BLaER1 (cell line): ENCODE measurements around the gene ASCC3.

Source experiments
- H3K27ac ChIP-seq: shearing (Covaris generic); formaldehyde crosslinking; 2 replicates; pipeline ENCODE4 v1.8.1; 2022
- H3K27me3 ChIP-seq: shearing (Covaris generic); formaldehyde crosslinking; 2 replicates; pipeline ENCODE4 v1.8.1; 2022
- H3K36me3 ChIP-seq: shearing (Covaris generic); formaldehyde crosslinking; 2 replicates; pipeline ENCODE4 v1.8.1; 2022
- H3K4me1 ChIP-seq: shearing (Covaris generic); formaldehyde crosslinking; 2 replicates; pipeline ENCODE4 v1.8.1; 2022
- H3K4me2 ChIP-seq: shearing (Covaris generic); formaldehyde crosslinking; 2 replicates; pipeline ENCODE4 v1.8.1; 2022
- H3K4me3 ChIP-seq: shearing (Covaris generic); formaldehyde crosslinking; 2 replicates; pipeline ENCODE4 v1.8.1; 2022
- H3K9ac ChIP-seq: shearing (Covaris generic); formaldehyde crosslinking; 2 replicates; pipeline ENCODE4 v1.8.1; 2022
- H3K9me3 ChIP-seq: shearing (Covaris generic); formaldehyde crosslinking; 2 replicates; pipeline ENCODE4 v1.8.1; 2022
- H4K20me1 ChIP-seq: shearing (Covaris generic); formaldehyde crosslinking; 2 replicates; pipeline ENCODE4 v1.8.1; 2022
- Cebpa-rat ChIP-seq: shearing (Covaris generic); IDR thresholded peaks from 2 replicates; pipeline ENCODE4 v1.8.1; 2022

The ASCC3 gene

GRCh38 chr6:100491952-100492670, 389.0 kb downstream of the ASCC3 start:
- no peak overlapping the region for H3K4me2 ChIP-seq
- H4K20me1 ChIP-seq: no peaks in the 10 kb centered on the region
- TF ChIP-seq Cebpa-rat: no peak
- H3K4me3 ChIP-seq: no peak overlapping the region
- H3K36me3 ChIP-seq: no peaks in the 10 kb centered on the region
- H3K4me1 ChIP-seq: no peaks in the 10 kb centered on the region
- 0 out of 2 replicates have a peak, but pooled peaks cover 4% of the 10 kb centered on the region for H3K9me3 ChIP-seq
- no peaks in the 10 kb centered on the region for H3K27me3 ChIP-seq
- no peak overlapping the region for H3K27ac ChIP-seq
- H3K9ac ChIP-seq: no peak overlapping the region

GRCh38 chr6:100490065-100490464, 391.1 kb downstream of the ASCC3 start:
- H3K9ac ChIP-seq: no peak overlapping the region
- H3K27me3 ChIP-seq: no peaks in the 10 kb centered on the region
- H3K36me3 ChIP-seq: no peaks in the 10 kb centered on the region
- no peaks in the 10 kb centered on the region for H3K4me1 ChIP-seq
- no peak overlapping the region for H3K4me3 ChIP-seq
- no peak overlapping the region for H3K27ac ChIP-seq
- no peak overlapping the region for H3K4me2 ChIP-seq
- H3K9me3 ChIP-seq: 0 out of 2 replicates have a peak, but pooled peaks cover 4% of the 10 kb centered on the region
- H4K20me1 ChIP-seq: no peaks in the 10 kb centered on the region
- no peak for TF ChIP-seq Cebpa-rat

GRCh38 chr6:100488244-100488643, 392.9 kb downstream of the ASCC3 start:
- H3K4me3 ChIP-seq: no peak overlapping the region
- no peaks in the 10 kb centered on the region for H3K27me3 ChIP-seq
- no peaks in the 10 kb centered on the region for H4K20me1 ChIP-seq
- 0 out of 2 replicates have a peak, but pooled peaks cover 4% of the 10 kb centered on the region for H3K9me3 ChIP-seq
- H3K27ac ChIP-seq: no peak overlapping the region
- no peak overlapping the region for H3K9ac ChIP-seq
- no peak for TF ChIP-seq Cebpa-rat
- H3K36me3 ChIP-seq: no peaks in the 10 kb centered on the region
- no peaks in the 10 kb centered on the region for H3K4me1 ChIP-seq
- no peak overlapping the region for H3K4me2 ChIP-seq

- Histone ChIP-seq H4K20me1 (no peaks in the 10 kb centered on the region), H3K4me1 (no peaks in the 10 kb centered on the region), H3K9me3 (0 out of 2 replicates have a peak, but pooled peaks cover 4% of the 10 kb centered on the region), H3K27me3 (no peaks in the 10 kb centered on the region), H3K4me2 (no peak overlapping the region), H3K36me3 (no peaks in the 10 kb centered on the region), H3K4me3 (no peak overlapping the region), H3K27ac (no peak overlapping the region), H3K9ac (no peak overlapping the region)
- no peak for TF ChIP-seq Cebpa-rat
Observed at GRCh38 chr6:100487638-100488037, 393.5 kb downstream of the ASCC3 start.

- Histone ChIP-seq H3K27ac (no peak overlapping the region), H3K4me1 (no peaks in the 10 kb centered on the region), H3K9me3 (0 out of 2 replicates have a peak, but pooled peaks cover 4% of the 10 kb centered on the region), H3K9ac (no peak overlapping the region), H3K4me2 (no peak overlapping the region), H4K20me1 (no peaks in the 10 kb centered on the region), H3K36me3 (no peaks in the 10 kb centered on the region), H3K27me3 (no peaks in the 10 kb centered on the region), H3K4me3 (no peak overlapping the region)
- no peak for TF ChIP-seq Cebpa-rat
Observed at GRCh38 chr6:100485268-100485667, 395.9 kb downstream of the ASCC3 start.

- no peaks in the 10 kb centered on the region for H3K27me3 ChIP-seq
- no peak overlapping the region for H3K27ac ChIP-seq
- no peaks in the 10 kb centered on the region for H4K20me1 ChIP-seq
- TF ChIP-seq Cebpa-rat: no peak
- no peaks in the 10 kb centered on the region for H3K9me3 ChIP-seq
- H3K36me3 ChIP-seq: no peaks in the 10 kb centered on the region
- no peak overlapping the region for H3K9ac ChIP-seq
- no peak overlapping the region for H3K4me3 ChIP-seq
- H3K4me1 ChIP-seq: no peaks in the 10 kb centered on the region
- no peak overlapping the region for H3K4me2 ChIP-seq
Observed at GRCh38 chr6:100484474-100484873, 396.7 kb downstream of the ASCC3 start.

GRCh38 chr6:100482698-100483097, 398.4 kb downstream of the ASCC3 start:
- Histone ChIP-seq H4K20me1 (no peaks in the 10 kb centered on the region), H3K36me3 (no peaks in the 10 kb centered on the region), H3K4me1 (no peaks in the 10 kb centered on the region), H3K27me3 (no peaks in the 10 kb centered on the region), H3K4me3 (no peak overlapping the region), H3K27ac (no peak overlapping the region), H3K9ac (no peak overlapping the region), H3K4me2 (no peak overlapping the region), H3K9me3 (no peaks in the 10 kb centered on the region)
- no peak for TF ChIP-seq Cebpa-rat

- no peak for TF ChIP-seq Cebpa-rat
- Histone ChIP-seq H4K20me1 (no peaks in the 10 kb centered on the region), H3K4me2 (no peak overlapping the region), H3K36me3 (no peaks in the 10 kb centered on the region), H3K9ac (no peak overlapping the region), H3K27ac (no peak overlapping the region), H3K4me1 (no peaks in the 10 kb centered on the region), H3K27me3 (no peaks in the 10 kb centered on the region), H3K9me3 (no peaks in the 10 kb centered on the region), H3K4me3 (no peak overlapping the region)
Observed at GRCh38 chr6:100479179-100480035, 401.7 kb downstream of the ASCC3 start.

GRCh38 chr6:100475554-100476320, 405.4 kb downstream of the ASCC3 start:
- Histone ChIP-seq H3K4me1 (no peaks in the 10 kb centered on the region), H3K4me2 (no peak overlapping the region), H3K4me3 (no peak overlapping the region), H3K27me3 (no peaks in the 10 kb centered on the region), H3K9me3 (no peaks in the 10 kb centered on the region), H3K27ac (no peak overlapping the region), H4K20me1 (no peaks in the 10 kb centered on the region), H3K36me3 (no peaks in the 10 kb centered on the region), H3K9ac (no peak overlapping the region)
- TF ChIP-seq Cebpa-rat: no peak
